H1 (cell line): ENCODE measurements around the gene POLR1D. TPM values are rescaled to one million over a fixed set of nuclear protein-coding genes. Genes with fewer than 3 reads are reported as not detected.

ENCODE experiments used
- BACH1 ChIP-seq: IDR thresholded peaks from 2 replicates; pipeline ENCODE4 v1.6.1; 2012; ENCODE audit warnings: low read length, improper control_type of control experiment
- CBX8 ChIP-seq: fragments of 300-800, 300-1000 bp; sonication (generic); IDR thresholded peaks from 2 replicates; pipeline ENCODE4 v1.7.1; 2016; ENCODE audit warnings: low read depth, low read length, borderline replicate concordance
- HDAC6 ChIP-seq: IDR thresholded peaks from one replicate; pipeline ENCODE4 v1.7.1; 2012; ENCODE audit warnings: low read depth, mild to moderate bottlenecking, inconsistent platforms, low read length, moderate library complexity
- JUN ChIP-seq: IDR thresholded peaks from 2 replicates; pipeline ENCODE4 v1.6.1; 2011; ENCODE audit warnings: low read depth, mild to moderate bottlenecking, improper control_type of control experiment, low read length
- PHF8 ChIP-seq: fragments of 200-600 bp; sonication (generic); conservative IDR thresholded peaks from 2 replicates; pipeline ENCODE4 v1.7.1; 2012; ENCODE audit warnings: low read depth, mild to moderate bottlenecking, inconsistent platforms, low read length, moderate library complexity
- RFX5 ChIP-seq: IDR thresholded peaks from 2 replicates; pipeline ENCODE4 v1.6.1; 2011; ENCODE audit warnings: low read depth, low read length, improper control_type of control experiment, borderline replicate concordance
- RXRA ChIP-seq: IDR thresholded peaks from 2 replicates; pipeline ENCODE4 v1.6.1; 2011; ENCODE audit warnings: low read depth, mild to moderate bottlenecking, low read length, moderate library complexity; ENCODE audit not compliant: insufficient read depth
- SUZ12 ChIP-seq: fragments of 200-600 bp; sonication (generic); IDR thresholded peaks from 2 replicates; pipeline ENCODE4 v1.6.1; 2012; ENCODE audit warnings: mild to moderate bottlenecking, inconsistent platforms, low read length, moderate library complexity, mixed read lengths
- polyA plus RNA-seq, 7 experiments: library from polyadenylated mRNA; depleted of rRNA in 3 of 7; stranded (reverse) in 5 of 7; unstranded in 2 of 7; fragments of >200 nt in 5 of 7; fragments of 200-250 nt in 2 of 7; gene quantifications; 1 replicate in 5 of 7; 2 replicates in 1 of 7; 4 replicates in 1 of 7; pipeline versions ENCODE4 v1.2.1 to v1.2.3, GENCODE V29; 2011 to 2013; ENCODE audit warnings: missing spikeins in 2 of 7, mixed read lengths in 2 of 7
- total RNA-seq: library from RNA; stranded (reverse); fragmentation: NEBNext Ultra II Directional; extraction: Animal tissue kit (Norgen Biotek cat#: 25700); gene quantifications from 2 replicates; pipeline ENCODE4 v1.2.1, GENCODE V29; 2021
- TF ChIP-seq, protein P1 (sequence below): fragments of 300-600 bp; sonication (generic); IDR thresholded peaks from 2 replicates; pipeline ENCODE4 v1.7.1; 2012; ENCODE audit warnings: low read length, moderate library complexity, mild to moderate bottlenecking, inconsistent platforms; ENCODE audit not compliant: insufficient replicate concordance

The POLR1D gene
- total and polyA plus RNA-seq, 2 of the 8 experiments (the other 6 are each of a cell fraction or from before 2014, with no cell fraction given) = 226 to 232 TPM

DNA sequence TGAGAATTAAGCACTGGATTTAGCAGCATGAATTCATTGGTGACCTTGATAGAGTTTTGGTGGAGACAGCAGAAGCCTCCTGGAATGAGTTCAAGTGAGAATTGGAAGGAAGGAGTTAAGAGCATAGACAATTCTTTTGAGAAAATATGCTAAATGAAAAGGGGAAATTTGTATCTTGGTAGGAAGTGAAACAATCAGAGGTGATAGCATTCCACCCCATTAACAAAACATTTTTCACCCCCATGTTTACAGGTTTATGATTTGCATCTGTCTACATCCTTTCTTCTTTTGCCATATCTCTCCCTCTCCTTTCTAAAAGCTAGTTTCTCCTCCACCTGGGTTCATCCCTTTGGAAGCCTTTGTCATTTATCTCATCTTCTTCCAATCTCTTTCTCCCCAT lies 28.8 kb upstream of the POLR1D start (continued):
- TF ChIP-seq, protein P1, sequence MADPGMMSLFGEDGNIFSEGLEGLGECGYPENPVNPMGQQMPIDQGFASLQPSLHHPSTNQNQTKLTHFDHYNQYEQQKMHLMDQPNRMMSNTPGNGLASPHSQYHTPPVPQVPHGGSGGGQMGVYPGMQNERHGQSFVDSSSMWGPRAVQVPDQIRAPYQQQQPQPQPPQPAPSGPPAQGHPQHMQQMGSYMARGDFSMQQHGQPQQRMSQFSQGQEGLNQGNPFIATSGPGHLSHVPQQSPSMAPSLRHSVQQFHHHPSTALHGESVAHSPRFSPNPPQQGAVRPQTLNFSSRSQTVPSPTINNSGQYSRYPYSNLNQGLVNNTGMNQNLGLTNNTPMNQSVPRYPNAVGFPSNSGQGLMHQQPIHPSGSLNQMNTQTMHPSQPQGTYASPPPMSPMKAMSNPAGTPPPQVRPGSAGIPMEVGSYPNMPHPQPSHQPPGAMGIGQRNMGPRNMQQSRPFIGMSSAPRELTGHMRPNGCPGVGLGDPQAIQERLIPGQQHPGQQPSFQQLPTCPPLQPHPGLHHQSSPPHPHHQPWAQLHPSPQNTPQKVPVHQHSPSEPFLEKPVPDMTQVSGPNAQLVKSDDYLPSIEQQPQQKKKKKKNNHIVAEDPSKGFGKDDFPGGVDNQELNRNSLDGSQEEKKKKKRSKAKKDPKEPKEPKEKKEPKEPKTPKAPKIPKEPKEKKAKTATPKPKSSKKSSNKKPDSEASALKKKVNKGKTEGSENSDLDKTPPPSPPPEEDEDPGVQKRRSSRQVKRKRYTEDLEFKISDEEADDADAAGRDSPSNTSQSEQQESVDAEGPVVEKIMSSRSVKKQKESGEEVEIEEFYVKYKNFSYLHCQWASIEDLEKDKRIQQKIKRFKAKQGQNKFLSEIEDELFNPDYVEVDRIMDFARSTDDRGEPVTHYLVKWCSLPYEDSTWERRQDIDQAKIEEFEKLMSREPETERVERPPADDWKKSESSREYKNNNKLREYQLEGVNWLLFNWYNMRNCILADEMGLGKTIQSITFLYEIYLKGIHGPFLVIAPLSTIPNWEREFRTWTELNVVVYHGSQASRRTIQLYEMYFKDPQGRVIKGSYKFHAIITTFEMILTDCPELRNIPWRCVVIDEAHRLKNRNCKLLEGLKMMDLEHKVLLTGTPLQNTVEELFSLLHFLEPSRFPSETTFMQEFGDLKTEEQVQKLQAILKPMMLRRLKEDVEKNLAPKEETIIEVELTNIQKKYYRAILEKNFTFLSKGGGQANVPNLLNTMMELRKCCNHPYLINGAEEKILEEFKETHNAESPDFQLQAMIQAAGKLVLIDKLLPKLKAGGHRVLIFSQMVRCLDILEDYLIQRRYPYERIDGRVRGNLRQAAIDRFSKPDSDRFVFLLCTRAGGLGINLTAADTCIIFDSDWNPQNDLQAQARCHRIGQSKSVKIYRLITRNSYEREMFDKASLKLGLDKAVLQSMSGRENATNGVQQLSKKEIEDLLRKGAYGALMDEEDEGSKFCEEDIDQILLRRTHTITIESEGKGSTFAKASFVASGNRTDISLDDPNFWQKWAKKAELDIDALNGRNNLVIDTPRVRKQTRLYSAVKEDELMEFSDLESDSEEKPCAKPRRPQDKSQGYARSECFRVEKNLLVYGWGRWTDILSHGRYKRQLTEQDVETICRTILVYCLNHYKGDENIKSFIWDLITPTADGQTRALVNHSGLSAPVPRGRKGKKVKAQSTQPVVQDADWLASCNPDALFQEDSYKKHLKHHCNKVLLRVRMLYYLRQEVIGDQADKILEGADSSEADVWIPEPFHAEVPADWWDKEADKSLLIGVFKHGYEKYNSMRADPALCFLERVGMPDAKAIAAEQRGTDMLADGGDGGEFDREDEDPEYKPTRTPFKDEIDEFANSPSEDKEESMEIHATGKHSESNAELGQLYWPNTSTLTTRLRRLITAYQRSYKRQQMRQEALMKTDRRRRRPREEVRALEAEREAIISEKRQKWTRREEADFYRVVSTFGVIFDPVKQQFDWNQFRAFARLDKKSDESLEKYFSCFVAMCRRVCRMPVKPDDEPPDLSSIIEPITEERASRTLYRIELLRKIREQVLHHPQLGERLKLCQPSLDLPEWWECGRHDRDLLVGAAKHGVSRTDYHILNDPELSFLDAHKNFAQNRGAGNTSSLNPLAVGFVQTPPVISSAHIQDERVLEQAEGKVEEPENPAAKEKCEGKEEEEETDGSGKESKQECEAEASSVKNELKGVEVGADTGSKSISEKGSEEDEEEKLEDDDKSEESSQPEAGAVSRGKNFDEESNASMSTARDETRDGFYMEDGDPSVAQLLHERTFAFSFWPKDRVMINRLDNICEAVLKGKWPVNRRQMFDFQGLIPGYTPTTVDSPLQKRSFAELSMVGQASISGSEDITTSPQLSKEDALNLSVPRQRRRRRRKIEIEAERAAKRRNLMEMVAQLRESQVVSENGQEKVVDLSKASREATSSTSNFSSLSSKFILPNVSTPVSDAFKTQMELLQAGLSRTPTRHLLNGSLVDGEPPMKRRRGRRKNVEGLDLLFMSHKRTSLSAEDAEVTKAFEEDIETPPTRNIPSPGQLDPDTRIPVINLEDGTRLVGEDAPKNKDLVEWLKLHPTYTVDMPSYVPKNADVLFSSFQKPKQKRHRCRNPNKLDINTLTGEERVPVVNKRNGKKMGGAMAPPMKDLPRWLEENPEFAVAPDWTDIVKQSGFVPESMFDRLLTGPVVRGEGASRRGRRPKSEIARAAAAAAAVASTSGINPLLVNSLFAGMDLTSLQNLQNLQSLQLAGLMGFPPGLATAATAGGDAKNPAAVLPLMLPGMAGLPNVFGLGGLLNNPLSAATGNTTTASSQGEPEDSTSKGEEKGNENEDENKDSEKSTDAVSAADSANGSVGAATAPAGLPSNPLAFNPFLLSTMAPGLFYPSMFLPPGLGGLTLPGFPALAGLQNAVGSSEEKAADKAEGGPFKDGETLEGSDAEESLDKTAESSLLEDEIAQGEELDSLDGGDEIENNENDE = no peak
- TF ChIP-seq RXRA (no peak), BACH1 (no peak), HDAC6 (no peak), SUZ12 (no peak), CBX8 (no peak), PHF8 (no peak), JUN (no peak), RFX5 (no peak)
- TF ChIP-seq, all 59 proteins: peak for 0
